ENCODE results near the gene SIGLEC6.

SIGLEC6 gene

DNA sequence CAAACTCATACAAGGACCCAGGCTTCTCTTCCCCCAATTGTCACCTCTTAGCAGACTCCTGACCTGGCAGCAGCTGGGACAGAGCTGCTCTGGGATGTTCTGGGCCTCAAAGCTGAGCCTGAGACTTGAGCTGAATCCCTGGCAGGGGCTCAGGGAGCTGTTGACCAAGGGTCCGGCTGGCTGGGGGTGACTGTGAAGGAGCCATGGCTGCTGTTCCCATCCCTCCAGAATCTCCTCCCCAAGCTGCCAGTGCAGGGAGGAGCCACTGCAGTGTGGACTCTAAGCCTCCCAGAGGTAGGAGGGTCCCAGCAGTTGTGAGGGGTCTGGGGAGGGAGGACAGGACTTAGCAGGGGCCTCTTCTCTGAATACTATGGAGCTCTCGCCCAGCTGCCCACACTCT, 2.2 kb downstream of the SIGLEC6 start:
- no peak for DNase-seq (ENCODE audit: low read depth)
- no peak overlapping the region for H3K4me3 ChIP-seq (ENCODE audit: low read depth, low read length)
- TF ChIP-seq, protein P1, sequence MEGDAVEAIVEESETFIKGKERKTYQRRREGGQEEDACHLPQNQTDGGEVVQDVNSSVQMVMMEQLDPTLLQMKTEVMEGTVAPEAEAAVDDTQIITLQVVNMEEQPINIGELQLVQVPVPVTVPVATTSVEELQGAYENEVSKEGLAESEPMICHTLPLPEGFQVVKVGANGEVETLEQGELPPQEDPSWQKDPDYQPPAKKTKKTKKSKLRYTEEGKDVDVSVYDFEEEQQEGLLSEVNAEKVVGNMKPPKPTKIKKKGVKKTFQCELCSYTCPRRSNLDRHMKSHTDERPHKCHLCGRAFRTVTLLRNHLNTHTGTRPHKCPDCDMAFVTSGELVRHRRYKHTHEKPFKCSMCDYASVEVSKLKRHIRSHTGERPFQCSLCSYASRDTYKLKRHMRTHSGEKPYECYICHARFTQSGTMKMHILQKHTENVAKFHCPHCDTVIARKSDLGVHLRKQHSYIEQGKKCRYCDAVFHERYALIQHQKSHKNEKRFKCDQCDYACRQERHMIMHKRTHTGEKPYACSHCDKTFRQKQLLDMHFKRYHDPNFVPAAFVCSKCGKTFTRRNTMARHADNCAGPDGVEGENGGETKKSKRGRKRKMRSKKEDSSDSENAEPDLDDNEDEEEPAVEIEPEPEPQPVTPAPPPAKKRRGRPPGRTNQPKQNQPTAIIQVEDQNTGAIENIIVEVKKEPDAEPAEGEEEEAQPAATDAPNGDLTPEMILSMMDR (IDR thresholded peaks at IDR 0.05; ENCODE audit: insufficient read depth, low read depth, low read length, missing control alignments): no peak

- H3K4me3 ChIP-seq (ENCODE audit: low read depth, low read length): no peak overlapping the region
- TF ChIP-seq, protein P1 (IDR thresholded peaks at IDR 0.05; ENCODE audit: insufficient read depth, low read depth, low read length, missing control alignments): no peak
- DNase-seq (ENCODE audit: low read depth): no peak
Measured at GRCh38 chr19:51525651-51526050, 5.8 kb downstream of the SIGLEC6 start.

- TF ChIP-seq, protein P1 (IDR thresholded peaks at IDR 0.05; ENCODE audit: insufficient read depth, low read depth, low read length, missing control alignments): no peak
- no peak for DNase-seq (ENCODE audit: low read depth)
- H3K4me3 ChIP-seq (ENCODE audit: low read depth, low read length): no peak overlapping the region
Measured at GRCh38 chr19:51524666-51525264, 6.7 kb downstream of the SIGLEC6 start.

DNA sequence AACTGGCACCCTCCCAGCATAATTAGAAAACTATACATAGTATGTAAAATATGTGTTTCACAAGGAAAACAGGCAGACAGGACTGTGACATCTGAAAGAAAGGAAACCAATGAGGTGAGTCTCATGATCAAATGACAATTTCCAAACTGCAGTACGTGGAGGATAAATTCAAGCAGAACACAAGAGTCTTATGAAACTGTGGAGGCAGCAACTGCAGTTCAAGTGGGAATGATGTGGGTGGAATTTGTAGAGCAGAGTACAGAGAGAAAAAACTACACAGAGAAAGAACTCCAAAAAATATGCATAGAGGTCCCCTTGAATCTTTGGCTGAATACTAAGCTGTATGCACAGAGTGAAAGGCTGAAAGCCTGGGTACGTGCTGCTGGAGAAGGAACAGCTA, 9.7 kb downstream of the SIGLEC6 start:
- TF ChIP-seq, protein P1 (IDR thresholded peaks at IDR 0.05; ENCODE audit: insufficient read depth, low read depth, low read length, missing control alignments): no peak
- no peak for DNase-seq (ENCODE audit: low read depth)
- no peak overlapping the region for H3K4me3 ChIP-seq (ENCODE audit: low read depth, low read length)

DNA sequence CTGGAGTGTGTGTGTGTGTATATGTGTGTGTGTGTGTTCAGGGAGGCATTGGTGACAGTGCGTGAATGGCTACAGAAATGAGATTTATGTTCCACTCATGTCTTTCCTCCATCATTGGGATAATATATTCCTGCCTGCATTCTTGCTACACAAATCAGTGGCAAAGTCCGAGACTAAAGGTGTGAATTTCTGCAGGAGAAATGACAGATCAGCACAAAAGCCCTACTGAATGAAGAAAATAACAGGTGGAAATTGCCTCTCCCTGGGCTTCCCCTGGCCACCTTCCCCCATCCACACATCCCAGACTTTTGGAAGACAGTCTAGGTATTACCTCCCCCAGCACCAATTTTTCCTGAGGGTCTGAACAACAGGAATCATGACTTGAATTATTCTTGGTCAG, 10.1 kb downstream of the SIGLEC6 start:
- H3K4me3 ChIP-seq (ENCODE audit: low read depth, low read length): no peak overlapping the region
- no peak for DNase-seq (ENCODE audit: low read depth)
- TF ChIP-seq, protein P1 (IDR thresholded peaks at IDR 0.05; ENCODE audit: insufficient read depth, low read depth, low read length, missing control alignments): no peak

GRCh38 chr19:51520728-51521127, 10.7 kb downstream of the SIGLEC6 start:
- no peak for DNase-seq (ENCODE audit: low read depth)
- TF ChIP-seq, protein P1 (IDR thresholded peaks at IDR 0.05; ENCODE audit: insufficient read depth, low read depth, low read length, missing control alignments): no peak
- no peak overlapping the region for H3K4me3 ChIP-seq (ENCODE audit: low read depth, low read length)

- DNase-seq (ENCODE audit: low read depth): peak; percentile 72
- no peak overlapping the region for H3K4me3 ChIP-seq (ENCODE audit: low read depth, low read length)
- TF ChIP-seq, protein P1 (IDR thresholded peaks at IDR 0.05; ENCODE audit: insufficient read depth, low read depth, low read length, missing control alignments): peak; percentile 78
Measured at GRCh38 chr19:51514866-51515481, 16.5 kb downstream of the SIGLEC6 start.

Data from GM12865 (cell line).